GM18526 (cell line): ENCODE data around the gene JPT1.
A peak's percentile ranks its signal among the peaks of the same experiment; 100 is the strongest.

Experiments used
- POLR2A ChIP-seq: IDR thresholded peaks from 3 replicates; pipeline ENCODE4 v1.6.1; 2011; ENCODE audit not compliant: insufficient read length; ENCODE audit errors: extremely low read depth

The JPT1 gene

DNA sequence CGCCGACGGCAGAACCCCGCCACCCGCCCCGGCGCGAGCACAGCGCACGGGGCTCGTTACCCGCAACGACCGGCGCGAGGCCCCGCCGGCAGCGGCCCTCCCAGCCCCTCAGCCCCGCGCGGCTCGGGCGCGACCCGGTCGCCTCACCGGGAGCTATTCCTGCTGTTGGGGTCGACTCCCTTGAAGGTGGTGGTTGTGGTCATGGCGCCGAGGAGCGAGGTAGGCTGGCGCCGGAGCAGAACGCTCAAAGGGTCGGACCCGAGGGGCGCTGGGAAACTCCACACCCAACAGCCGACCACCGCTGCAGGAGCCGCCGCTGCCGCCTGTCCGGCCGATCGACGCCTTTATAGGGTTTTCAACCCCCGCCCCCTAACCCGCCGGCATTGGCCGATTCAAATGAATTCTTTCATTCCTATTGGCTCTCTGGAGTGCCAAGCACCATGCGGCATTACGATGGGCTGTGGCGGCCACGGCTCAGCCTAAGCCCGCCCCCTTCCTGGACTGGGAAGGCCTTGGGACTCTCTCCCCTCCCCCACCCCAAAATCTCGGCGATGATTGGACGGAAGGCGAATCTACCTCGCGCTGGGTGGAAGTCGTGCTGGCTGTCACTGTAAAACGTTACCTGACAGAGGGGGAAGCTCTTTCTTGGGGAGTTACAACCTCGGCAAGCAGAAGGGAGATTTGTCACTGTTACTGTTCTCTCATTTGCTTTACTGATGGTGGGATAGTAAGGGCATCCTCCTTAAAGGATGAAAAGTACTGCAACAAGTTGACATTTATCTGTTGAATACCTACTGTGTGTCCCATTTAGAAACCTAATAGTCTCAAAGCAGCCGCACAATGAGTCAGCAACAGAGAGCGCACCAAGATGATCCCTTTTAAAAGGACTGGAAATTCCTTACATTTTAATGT, at the start of gene JPT1:
TSS of gene JPT1 (minus strand) at position 318 of the 912 bp plus-strand sequence. CDS start at position 203, 115 bp downstream.
- TF ChIP-seq POLR2A = peak; percentile 100

GRCh38 chr17:75199886-75200618, 45.7 kb upstream of the JPT1 start:
- no peak for TF ChIP-seq POLR2A

GRCh38 chr17:75194879-75195278, 40.6 kb upstream of the JPT1 start:
- no peak for TF ChIP-seq POLR2A

DNA sequence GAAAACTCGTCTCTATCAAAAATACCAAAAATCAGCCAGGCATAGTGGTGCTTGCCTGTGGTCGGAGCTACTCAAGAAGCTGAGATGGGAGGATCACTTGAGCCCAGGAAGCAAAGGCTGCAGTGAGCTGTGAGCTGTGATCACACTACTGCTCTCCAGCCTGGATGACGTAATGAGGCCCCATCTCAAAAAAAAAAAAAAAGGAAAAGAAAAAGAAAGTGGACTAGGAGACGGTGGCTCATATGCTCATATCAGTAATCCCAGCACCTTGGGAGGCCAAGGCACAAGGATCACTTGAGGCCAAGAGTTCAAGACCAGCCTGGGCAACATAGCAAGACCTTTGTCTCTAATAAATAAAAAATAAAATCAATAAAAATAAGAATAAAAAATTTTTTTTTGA, 37.3 kb upstream of the JPT1 start:
- TF ChIP-seq POLR2A = no peak

DNA sequence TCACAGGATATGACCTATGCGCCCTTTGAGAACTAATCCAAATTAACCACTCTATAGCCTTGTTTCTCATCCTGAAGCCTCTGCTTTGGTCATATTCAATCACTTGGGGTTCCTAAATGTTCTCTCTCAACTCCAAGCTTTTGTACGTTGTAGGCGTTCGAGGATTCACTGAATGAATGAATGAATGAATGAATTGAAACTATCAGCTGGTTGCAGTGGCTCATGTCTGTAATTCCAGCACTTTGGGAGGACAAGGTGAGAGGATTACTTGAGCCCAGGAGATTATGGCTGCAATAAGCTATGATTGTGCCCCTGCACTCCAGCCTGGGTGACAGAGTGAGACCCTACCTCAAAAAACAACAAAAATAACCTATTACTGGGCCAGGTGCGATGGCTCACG, 34.3 kb upstream of the JPT1 start:
- no peak for TF ChIP-seq POLR2A

DNA sequence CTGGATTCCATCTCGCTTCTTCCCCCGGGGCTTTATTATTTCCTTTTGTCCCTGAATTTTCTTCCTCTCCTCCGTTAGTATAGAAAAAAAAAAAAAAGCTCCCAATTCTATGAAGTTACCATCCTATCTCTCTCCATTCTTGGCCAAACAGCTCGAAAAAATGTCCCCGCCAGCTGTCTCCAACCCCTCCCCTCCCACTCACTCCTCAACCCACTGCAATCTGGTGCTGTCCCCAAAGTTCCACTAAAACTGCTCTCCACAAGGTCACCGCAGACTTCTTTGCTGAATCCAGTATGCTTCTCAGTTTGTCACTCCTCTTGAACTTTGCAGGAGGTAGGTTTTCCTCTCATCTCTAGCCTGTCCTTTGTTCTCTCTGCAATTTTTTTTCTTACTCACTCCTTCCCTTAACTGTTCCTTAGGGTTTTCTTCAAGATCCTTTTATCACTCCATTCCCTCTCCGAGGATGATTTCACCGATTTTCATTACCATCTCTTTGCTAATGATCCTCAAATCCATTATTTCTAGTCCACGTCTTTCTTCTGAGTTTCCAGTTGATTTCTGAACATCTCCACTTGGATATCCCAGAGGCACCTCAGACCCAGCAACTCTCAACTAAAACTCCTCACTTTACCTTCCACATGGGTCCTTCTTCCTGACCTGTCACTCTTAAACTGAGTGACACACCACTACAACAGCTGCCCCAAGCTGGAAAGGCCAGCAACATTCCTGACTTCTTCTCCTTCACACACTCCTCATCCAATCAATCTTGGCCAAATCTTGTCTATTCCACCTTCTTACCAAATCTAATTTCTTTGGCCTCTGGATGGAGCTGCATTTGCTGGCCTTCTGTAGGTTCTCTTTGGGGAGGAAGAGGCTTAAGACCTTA, 29.9 kb upstream of the JPT1 start:
- TF ChIP-seq POLR2A = no peak

- TF ChIP-seq POLR2A = no peak
Measured at GRCh38 chr17:75182569-75183436, 28.5 kb upstream of the JPT1 start, which contains the start of gene SUMO2. SUMO2 (minus strand) TSS chr17:75182959; CDS start chr17:75182834, 125 bp downstream.

DNA sequence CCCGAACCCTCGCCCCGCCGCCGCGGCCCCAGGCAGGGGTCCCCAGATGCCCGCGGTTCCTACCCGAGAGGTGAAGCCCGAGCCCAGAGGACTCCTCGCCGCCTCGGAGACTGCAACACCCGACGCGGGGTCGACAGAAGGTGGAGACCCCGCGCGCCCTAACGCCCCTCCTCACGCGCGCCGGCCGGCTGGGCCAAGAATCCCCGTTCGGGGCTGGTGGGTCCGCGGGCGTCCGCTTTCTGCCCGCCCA, 27.9 kb upstream of the JPT1 start:
- TF ChIP-seq POLR2A = no peak

GRCh38 chr17:75181608-75182318, 27.5 kb upstream of the JPT1 start:
- no peak for TF ChIP-seq POLR2A

DNA sequence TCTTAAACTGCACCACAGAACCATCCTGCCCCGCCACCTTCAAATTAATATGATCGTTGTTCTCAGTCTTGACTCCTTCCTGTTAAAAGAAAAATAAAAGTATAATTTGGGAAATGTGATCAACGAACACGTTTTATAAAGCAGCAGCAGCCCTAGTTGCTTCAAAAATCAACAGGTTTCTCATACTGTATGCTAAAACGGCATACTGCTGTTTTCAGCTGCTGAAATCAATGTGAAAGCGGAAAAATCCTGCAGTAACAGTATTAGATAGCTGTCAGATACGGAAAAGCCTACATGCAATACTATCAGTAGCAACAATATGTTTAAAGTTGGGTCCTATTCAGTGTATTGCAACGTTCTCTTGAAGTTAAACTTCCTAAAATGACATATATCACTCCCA, 26.8 kb upstream of the JPT1 start:
- no peak for TF ChIP-seq POLR2A

GRCh38 chr17:75178453-75178852, 24.1 kb upstream of the JPT1 start:
- TF ChIP-seq POLR2A = no peak

- no peak for TF ChIP-seq POLR2A
Measured at GRCh38 chr17:75176625-75177024, 22.3 kb upstream of the JPT1 start.

DNA sequence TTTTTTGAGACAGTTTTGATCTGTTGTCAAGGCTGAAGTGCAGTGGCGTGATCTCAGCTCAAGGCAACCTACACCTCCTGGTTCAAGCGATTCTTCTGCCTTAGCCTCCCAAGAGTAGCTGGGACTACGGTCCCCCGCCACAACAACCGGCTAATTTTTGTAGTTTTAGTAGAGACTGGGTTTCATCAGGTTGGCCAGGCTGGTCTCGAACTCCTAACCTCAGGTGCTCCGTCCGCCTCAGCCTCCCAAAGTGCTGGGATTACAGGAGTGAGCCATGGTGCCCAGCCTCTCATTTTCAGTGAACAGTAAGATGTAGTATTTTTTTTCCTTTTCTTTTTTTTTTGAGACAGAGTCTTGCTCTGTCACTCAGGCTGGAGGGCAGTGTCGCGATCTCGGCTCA, 20.7 kb upstream of the JPT1 start:
- TF ChIP-seq POLR2A = no peak

DNA sequence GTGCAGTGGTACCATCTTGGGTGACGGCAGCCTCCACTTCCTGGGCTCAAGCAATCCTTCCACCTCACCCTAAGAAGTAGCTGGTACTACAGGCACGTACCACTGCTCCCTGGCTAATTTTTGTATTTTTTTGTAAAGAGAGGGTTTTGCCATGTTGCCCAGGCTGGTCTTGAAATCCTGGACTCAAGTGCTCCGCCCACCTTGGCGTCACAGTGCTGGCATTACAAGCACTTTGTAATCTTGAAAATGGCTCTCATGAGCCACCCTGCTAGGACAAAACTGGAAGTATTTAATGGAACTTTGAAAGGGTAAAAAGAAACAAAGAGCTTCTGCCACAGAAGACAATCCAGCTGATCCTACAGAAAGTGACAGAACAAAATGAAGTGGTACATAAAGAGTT, 19.2 kb upstream of the JPT1 start:
- TF ChIP-seq POLR2A = no peak
